Sigmoid colon (tissue), 7 donors: Measurements from ENCODE around the gene SULT1B1. TPM values are rescaled to one million over a fixed set of nuclear protein-coding genes. Genes with fewer than 3 reads are reported as not detected.

Source experiments
- DNase-seq: peaks from one replicate; pipeline ENCODE4 v3.0.0-alpha.2; 2019
- H3K27ac ChIP-seq, 4 donors: fragments of 200-600 bp; sonication (generic); one replicate each; pipeline ENCODE4 v1.5.1; 2016 to 2019; ENCODE audit warnings: mild to moderate bottlenecking in 1 of 4
- H3K27me3 ChIP-seq, 3 donors: fragments of 200-600 bp; sonication (generic); one replicate each; pipeline ENCODE4 v1.5.1; 2019; ENCODE audit warnings: mild to moderate bottlenecking in 1 of 3
- H3K36me3 ChIP-seq, 4 donors: fragments of 200-600 bp; sonication (generic); one replicate each; pipeline ENCODE4 v1.5.1; 2016 to 2019
- H3K4me1 ChIP-seq, 4 donors: fragments of 200-600 bp; sonication (generic); one replicate each; pipeline ENCODE4 v1.5.1; 2017 to 2019
- H3K4me3 ChIP-seq, 4 donors: fragments of 200-600 bp; sonication (generic); one replicate each; pipeline ENCODE4 v1.5.1; 2017 to 2019; ENCODE audit warnings: mild to moderate bottlenecking in 2 of 4, moderate library complexity in 1 of 4
- H3K9me3 ChIP-seq, 4 donors: fragments of 200-600 bp in 3 of 4; sonication (generic) in 3 of 4; one replicate each; pipeline versions ENCODE4 v1.5.1 to v1.6.1; 2013 to 2019
- EP300 ChIP-seq, 4 donors: sonication (generic); formaldehyde crosslinking; IDR thresholded peaks; one replicate each; pipeline ENCODE4 v1.6.1; 2017; ENCODE audit warnings: antibody characterized with exemption in 4 of 4
- POLR2A ChIP-seq, 2 donors: fragments of 450-650 bp; IDR thresholded peaks; one replicate each; pipeline ENCODE4 v1.6.1; 2016; ENCODE audit warnings: antibody characterized with exemption in 2 of 2, mild to moderate bottlenecking in 2 of 2, moderate library complexity in 2 of 2
- POLR2AphosphoS5 ChIP-seq, 4 donors: sonication (generic); formaldehyde crosslinking; IDR thresholded peaks; one replicate each; pipeline ENCODE4 v1.6.1; 2017; ENCODE audit warnings: antibody characterized with exemption in 4 of 4
- WGBS, 2 donors: extraction: QIAGEN DNeasy Blood & Tissue Kit; methylation state at CpG; one replicate each; pipeline ENCODE4 v1.1.7; 2013; 5-methylcytosine and 5-hydroxymethylcytosine counted together
- intact Hi-C: fragments of 100-400 bp; cut with DNase I; formaldehyde crosslinking; loops from one replicate; pipeline ENCODE4 v1.15.1; 2023
- polyA plus RNA-seq, 3 donors: library from polyadenylated mRNA; stranded (reverse); fragments of 200-250 nt; gene quantifications; one replicate each; pipeline ENCODE4 v1.2.3, GENCODE V29; 2013
- total RNA-seq, 4 donors: library from RNA; depleted of rRNA; stranded (reverse); fragments of >200 nt; gene quantifications; one replicate each; pipeline ENCODE4 v1.1.0, GENCODE V29; 2016
- TF ChIP-seq, protein P1 (sequence below), 4 experiments: fragments of 450-650 bp in 3 of 4; fragments of 200-600 bp in 1 of 4; IDR thresholded peaks; one replicate each; pipeline ENCODE4 v1.5.1; 2016 to 2019; ENCODE audit warnings: antibody characterized with exemption in 4 of 4, mild to moderate bottlenecking in 3 of 4, moderate library complexity in 2 of 4
- donor health status: healthy with polysubstance abuse.
- donor health status: Bipolar disorder and iron deficiency.
- donor health status: healthy.

SULT1B1 gene
- total and polyA plus RNA-seq, 7 donors: 0.71 to 99.9 (median 1.2) TPM

DNA sequence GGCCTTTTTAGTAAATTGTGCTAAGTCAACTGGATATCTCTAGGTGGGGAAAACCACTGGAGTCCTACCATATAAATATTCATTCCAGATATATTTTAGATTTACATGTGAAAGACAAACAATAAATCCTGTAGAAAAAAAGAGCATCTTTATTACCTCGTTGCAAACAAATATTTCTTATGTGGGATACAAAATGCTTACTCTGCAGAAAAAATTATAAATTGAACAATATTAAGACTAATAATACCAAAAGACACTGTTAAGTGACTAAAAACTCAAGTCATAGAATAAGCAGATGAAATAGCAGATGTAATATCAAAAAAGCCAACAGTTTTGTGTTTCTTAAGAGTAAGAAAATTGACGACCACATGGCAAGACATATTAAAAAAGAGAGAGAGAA, 43.8 kb downstream of the SULT1B1 start:
- intact Hi-C loops: no loop called here
- no peak overlapping the region for H3K27ac ChIP-seq
- H3K4me3 ChIP-seq: no peak overlapping the region
- no peaks in the 10 kb centered on the region for H3K36me3 ChIP-seq
- WGBS, 2 donors: 88 to 92% methylated on average over 2 of the region's 2 CpGs
- TF ChIP-seq POLR2AphosphoS5 (IDR thresholded peaks at IDR 0.05) (no peak), EP300 (IDR thresholded peaks at IDR 0.05) (no peak), POLR2A (IDR thresholded peaks at IDR 0.05) (no peak)
- TF ChIP-seq, protein P1, sequence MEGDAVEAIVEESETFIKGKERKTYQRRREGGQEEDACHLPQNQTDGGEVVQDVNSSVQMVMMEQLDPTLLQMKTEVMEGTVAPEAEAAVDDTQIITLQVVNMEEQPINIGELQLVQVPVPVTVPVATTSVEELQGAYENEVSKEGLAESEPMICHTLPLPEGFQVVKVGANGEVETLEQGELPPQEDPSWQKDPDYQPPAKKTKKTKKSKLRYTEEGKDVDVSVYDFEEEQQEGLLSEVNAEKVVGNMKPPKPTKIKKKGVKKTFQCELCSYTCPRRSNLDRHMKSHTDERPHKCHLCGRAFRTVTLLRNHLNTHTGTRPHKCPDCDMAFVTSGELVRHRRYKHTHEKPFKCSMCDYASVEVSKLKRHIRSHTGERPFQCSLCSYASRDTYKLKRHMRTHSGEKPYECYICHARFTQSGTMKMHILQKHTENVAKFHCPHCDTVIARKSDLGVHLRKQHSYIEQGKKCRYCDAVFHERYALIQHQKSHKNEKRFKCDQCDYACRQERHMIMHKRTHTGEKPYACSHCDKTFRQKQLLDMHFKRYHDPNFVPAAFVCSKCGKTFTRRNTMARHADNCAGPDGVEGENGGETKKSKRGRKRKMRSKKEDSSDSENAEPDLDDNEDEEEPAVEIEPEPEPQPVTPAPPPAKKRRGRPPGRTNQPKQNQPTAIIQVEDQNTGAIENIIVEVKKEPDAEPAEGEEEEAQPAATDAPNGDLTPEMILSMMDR (IDR thresholded peaks at IDR 0.05): no peak
- H3K27me3 ChIP-seq: no peaks in the 10 kb centered on the region
- no peaks in the 10 kb centered on the region for H3K9me3 ChIP-seq
- no peaks in the 10 kb centered on the region for H3K4me1 ChIP-seq
- DNase-seq: no peak

DNA sequence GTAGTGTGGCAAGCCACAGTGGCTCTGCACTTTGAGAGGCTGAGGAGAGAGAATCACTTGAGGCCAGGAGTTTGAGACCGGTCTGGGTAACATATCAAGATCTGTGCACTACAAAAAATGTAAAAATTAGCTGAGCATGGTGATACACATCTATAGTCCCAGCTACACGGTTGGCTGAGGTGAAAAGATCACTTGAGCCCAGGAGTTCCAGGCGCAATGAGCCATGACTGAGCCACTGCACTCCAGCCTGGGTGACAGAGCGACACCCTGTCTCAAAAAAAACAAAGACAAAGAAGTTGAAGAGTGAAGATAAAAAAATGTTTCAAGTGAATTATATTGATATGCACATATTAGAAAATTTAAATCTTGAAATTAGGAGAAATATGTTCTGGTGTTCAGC, 46.3 kb downstream of the SULT1B1 start:
- H3K36me3 ChIP-seq: no peaks in the 10 kb centered on the region
- no peak overlapping the region for H3K4me3 ChIP-seq
- intact Hi-C loops: no loop called here
- H3K4me1 ChIP-seq: no peaks in the 10 kb centered on the region
- no peak overlapping the region for H3K27ac ChIP-seq
- DNase-seq: no peak
- no peaks in the 10 kb centered on the region for H3K9me3 ChIP-seq
- WGBS, 2 donors: 78 to 91% methylated on average over 4 of the region's 4 CpGs
- H3K27me3 ChIP-seq: no peaks in the 10 kb centered on the region
- no peak for TF ChIP-seq POLR2A (IDR thresholded peaks at IDR 0.05)
- no peak for TF ChIP-seq EP300 (IDR thresholded peaks at IDR 0.05)
- TF ChIP-seq POLR2AphosphoS5 (IDR thresholded peaks at IDR 0.05): no peak

DNA sequence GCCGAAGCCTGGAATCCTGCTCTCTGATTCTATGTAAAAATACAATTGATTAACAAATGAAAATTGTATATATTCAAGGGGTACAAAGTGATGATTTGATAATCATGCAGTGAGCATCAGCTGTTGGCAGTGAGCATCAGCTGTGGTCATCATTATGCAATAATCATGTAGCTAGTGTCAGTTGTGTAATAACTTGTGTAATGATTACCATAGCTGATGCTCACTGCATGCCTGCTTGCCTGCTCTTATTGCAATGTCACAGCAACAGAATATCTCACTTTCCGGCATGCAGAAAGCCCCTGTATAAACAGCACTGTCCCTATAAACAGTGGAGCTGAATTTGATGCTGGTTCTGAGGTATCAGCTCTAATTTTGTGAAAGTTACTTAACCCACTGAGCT, 46.8 kb downstream of the SULT1B1 start:
- H3K36me3 ChIP-seq: no peaks in the 10 kb centered on the region
- DNase-seq: no peak
- H3K27me3 ChIP-seq: no peaks in the 10 kb centered on the region
- WGBS, 2 donors: 83 to 93% methylated on average over 2 of the region's 2 CpGs
- H3K9me3 ChIP-seq: no peaks in the 10 kb centered on the region
- H3K27ac ChIP-seq: no peak overlapping the region
- intact Hi-C loops: no loop called here
- no peaks in the 10 kb centered on the region for H3K4me1 ChIP-seq
- H3K4me3 ChIP-seq: no peak overlapping the region
- peak in 3 of 4 donors; percentile 8 to 52 (median 19) for TF ChIP-seq POLR2AphosphoS5 (IDR thresholded peaks at IDR 0.05)
- no peak for TF ChIP-seq POLR2A (IDR thresholded peaks at IDR 0.05)

DNA sequence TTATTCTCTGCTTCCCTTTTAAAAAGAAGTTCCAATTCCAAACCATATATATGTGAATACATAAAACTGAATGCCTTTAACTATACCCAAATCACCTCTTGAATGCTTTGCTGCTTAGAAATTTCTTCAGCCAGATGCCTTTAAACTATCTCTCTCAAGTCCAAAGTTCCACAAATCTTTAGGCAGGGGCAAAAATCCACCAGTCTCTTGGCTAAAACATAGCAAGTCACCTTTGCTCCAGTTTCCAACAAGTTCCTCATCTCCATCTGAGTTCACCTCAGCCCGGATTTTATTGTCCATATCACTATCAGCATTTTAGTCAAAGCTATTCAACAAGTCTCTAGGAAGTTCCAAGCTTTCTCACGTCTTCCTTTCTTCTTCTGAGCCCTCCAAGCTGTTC, 49.8 kb downstream of the SULT1B1 start:
- DNase-seq: no peak
- H3K27me3 ChIP-seq: no peaks in the 10 kb centered on the region
- no peak overlapping the region for H3K4me3 ChIP-seq
- H3K27ac ChIP-seq: no peak overlapping the region
- no peaks in the 10 kb centered on the region for H3K9me3 ChIP-seq
- intact Hi-C loops: no loop called here
- no peaks in the 10 kb centered on the region for H3K36me3 ChIP-seq
- TF ChIP-seq POLR2AphosphoS5 (IDR thresholded peaks at IDR 0.05) (no peak), EP300 (IDR thresholded peaks at IDR 0.05) (no peak), POLR2A (IDR thresholded peaks at IDR 0.05) (no peak)
- TF ChIP-seq, protein P1 (IDR thresholded peaks at IDR 0.05): no peak
- WGBS, 2 donors: 30 to 79% methylated on average over 2 of the region's 2 CpGs
- no peaks in the 10 kb centered on the region for H3K4me1 ChIP-seq

DNA sequence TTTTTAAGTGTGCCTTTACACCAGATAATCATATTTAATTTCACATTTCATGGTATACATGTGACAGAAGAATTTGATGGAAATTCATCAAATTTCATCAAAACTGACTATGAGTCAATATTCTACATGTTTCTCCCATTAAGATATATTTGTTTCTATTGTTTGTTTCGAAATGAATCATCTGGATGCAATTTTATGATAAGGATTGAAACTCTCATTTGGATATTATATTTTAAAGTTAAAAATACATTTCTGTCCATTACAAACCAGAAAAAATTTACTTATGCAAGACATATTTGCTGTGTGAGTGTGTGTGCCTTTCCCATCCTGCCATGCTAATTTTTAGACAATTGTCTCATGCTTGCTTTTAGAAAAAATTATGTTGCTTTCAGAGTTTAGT, 52.2 kb downstream of the SULT1B1 start:
- Histone ChIP-seq H3K27me3 (no peaks in the 10 kb centered on the region), H3K36me3 (no peaks in the 10 kb centered on the region), H3K27ac (no peak overlapping the region), H3K9me3 (no peaks in the 10 kb centered on the region), H3K4me1 (no peaks in the 10 kb centered on the region), H3K4me3 (no peak overlapping the region)
- TF ChIP-seq POLR2A (IDR thresholded peaks at IDR 0.05): no peak
- DNase-seq: no peak
- intact Hi-C loops: no loop called here
- WGBS, 2 donors: 44 to 72% methylated on average over 1 of the region's 1 CpG

DNA sequence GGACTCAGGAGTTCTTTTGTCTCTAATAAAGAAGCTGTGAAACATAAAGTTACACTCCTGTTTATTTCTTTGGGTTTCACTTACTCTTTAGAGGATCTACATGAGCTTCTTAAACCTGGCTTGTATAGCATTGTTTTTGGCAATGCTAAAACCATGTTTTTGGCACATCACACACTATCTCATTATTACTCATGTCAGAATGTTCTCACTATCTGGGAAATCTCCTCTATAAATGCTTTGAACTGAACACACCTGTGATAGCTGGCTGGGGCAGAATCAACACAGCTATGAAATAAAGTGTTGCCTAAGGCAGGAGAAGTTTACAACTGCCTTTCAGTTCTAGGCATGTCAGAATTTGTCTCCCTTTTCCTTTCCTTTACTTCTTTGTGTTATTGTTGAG, 52.6 kb downstream of the SULT1B1 start:
- TF ChIP-seq POLR2AphosphoS5 (IDR thresholded peaks at IDR 0.05): no peak
- TF ChIP-seq POLR2A (IDR thresholded peaks at IDR 0.05): no peak
- no peak for TF ChIP-seq EP300 (IDR thresholded peaks at IDR 0.05)
- TF ChIP-seq, protein P1 (IDR thresholded peaks at IDR 0.05): no peak
- Histone ChIP-seq H3K9me3 (no peaks in the 10 kb centered on the region), H3K36me3 (no peaks in the 10 kb centered on the region), H3K27me3 (no peaks in the 10 kb centered on the region), H3K4me3 (no peak overlapping the region), H3K4me1 (no peaks in the 10 kb centered on the region), H3K27ac (no peak overlapping the region)
- intact Hi-C loops: no loop called here
- DNase-seq: no peak
